ENCODE data around the gene STAB1.

DNA sequence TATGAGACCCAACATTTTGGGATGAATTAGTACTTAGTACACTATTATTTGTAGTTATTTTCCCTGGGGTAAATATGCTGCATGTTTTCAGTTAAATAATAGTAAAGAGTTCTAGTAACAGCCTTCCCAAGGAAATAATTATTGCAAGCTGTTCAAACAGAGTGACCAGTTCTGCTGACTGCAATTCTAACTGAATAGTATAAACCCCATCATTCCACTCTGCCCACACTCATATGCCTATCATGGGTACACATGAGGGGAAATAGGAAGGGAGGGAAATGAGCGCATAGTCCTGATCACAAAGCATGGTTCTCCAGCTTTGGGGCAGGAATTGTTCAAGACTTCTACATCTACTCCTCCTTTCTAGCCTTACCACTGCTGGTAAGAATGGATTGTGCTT, 59.9 kb downstream of the STAB1 start:
- no peak for TF ChIP-seq EZH2 (IDR thresholded peaks at IDR 0.05)
- TF ChIP-seq POLR2AphosphoS5 (IDR thresholded peaks at IDR 0.05; ENCODE audit: borderline replicate concordance, low read depth, low read length), result no peak

Data from SK-N-MC (cell line).